8988T (cell line): ENCODE measurements around the gene UBE2F.

ENCODE experiments used
- DNase-seq: peaks from one replicate; pipeline ENCODE4 v3.0.0; 2011

Gene UBE2F

DNA sequence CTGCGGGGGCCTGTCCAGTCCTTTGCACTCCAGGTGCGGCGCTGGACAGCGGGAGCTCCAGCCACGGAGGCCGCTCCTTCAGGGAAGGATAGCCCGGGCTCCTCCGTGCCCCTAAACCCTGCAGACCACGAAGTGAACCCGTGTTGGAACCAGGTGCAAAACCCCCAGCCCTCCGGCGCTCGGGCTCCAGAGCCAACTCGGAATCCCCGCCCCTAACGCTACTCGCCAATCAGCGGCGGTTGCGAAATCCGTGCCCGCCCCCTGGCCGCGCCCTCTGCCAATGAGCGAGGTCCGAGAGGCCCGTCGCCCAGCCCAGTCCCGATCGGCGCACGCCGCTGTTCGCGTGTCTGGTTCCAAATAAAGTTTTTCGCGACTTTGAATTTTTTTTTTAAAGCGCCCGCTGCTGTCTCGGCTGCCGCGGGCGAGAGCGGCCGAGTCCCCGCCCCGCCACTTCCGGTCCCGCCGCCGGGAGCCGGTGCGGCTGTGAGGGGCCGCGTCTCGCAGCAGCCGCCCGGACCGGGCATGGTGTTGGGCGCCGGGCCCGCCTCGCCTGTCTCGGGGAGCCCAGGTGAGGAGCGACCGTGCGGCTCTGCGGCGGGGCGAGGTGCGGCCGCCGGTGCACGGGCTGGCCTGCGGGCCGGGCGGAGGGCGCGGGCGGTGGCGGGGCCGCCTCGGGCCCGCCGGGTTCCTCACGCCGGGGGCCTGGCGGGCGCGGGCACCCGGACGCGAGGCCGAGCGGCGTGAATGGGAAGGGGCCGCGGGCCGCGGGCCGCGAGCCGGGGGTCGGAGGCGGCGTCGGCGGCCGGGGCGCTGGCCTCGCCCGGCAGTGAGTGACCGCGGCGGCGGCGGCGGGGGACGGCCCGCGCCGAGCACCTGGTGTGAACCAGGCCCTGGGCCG lies at the start of gene UBE2F:
Gene UBE2F, plus strand, starts transcription at position 450 of the 898 bp plus-strand sequence. CDS start 6,094 bp downstream, outside the sequence.
- peak; percentile 99 for DNase-seq

GRCh38 chr2:237917696-237918374 lies 49.0 kb upstream of the UBE2F start:
- DNase-seq, result no peak

DNA sequence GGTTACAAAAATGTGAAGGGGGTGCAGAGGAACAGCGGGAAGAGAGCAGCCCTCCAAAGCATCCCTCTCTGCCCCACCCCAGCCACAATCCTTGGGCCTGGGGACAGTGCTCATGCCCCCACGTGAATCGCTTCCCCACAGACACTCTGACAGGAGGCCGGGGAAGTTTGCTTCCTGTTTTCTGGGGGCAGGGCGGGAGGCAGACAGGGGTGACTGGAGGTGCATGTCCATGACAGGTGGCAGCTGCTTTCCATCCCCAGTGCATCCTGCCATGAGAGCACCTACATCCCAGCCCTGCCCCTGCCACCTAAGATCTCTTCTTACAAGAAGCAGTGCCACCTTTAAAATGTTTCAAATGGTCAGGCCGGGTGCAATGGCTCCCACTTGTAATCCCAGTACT lies 47.2 kb upstream of the UBE2F start:
- no peak for DNase-seq

DNA sequence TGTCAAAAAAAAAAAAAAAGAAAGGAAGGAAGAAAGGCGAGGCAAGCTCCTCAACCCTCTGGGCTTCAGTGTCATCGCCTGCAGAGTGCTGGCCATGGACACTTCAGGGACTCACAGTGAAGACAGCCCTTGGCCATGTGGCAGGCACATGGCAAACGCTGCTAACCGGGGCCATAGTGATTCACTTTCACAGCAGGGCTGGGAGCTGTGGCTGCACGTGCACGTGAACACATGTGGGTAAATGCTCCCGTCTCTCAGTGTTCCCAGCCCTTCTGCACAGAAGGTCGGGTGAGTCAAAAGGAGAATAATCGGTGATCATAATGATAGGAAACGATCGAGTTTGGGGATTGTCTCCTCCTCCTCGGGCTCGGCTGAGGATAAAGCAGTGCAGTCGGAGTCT lies 46.1 kb upstream of the UBE2F start:
- no peak for DNase-seq

DNA sequence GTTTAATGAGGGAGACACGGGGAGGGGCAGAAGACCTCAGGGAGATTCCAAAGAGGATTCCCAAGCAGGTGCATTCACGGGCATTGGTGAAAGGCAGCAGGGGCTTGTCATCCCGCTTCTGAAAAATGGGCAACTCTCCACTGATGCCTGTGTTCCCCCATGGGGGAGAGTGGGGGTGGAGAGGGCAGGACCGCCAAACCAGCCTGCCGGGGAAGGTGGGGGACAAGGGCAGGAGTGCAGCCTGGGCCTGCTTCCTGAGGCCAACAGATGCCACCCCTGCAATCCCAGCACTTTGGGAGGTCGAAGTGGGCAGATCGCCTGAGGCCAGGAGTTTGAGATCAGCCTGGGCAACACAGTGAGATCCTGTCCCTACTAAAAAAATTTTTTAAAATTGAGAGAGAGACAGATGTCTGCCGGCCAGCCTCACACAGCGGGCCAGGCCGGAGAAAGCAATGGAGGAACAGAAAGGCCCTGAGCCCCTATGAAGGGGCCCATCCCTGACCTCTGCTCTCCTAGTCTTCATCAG lies 44.8 kb upstream of the UBE2F start:
- no peak for DNase-seq

DNA sequence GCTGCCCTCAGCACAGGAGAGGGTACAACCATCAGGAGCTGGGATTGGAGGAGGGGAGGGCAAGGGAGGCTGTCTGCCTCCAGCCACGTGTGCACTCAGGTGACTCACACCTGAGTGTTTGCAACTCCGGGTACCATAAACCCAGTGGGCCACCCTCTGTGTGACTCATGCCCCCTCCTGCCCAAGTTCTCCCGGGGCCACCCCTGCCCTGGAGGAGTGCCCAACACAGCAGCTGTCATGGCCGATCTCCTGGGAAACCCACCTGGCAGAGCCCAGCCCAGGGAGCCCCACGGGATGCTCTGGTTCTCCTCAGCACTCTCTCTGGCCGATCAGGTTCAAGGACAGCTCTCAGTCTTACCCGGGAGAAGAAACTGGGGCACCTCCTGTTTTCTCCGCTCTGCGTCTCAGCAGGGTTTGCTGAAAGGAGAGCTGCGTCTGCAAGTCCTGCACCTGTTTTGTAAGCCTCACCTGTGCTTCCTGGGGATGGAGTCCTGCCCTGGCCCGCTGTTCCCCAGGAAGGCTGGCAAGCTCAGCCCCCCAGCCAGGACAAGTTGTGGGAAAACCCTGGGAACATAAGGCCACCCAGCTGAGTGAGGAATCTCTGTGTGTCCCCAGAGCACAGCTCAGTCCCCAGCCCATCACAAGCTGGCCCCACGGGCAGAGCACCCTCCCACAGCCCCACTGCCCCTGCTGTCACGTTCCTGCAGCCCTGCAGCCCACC lies 44.0 kb upstream of the UBE2F start:
- no peak for DNase-seq

DNA sequence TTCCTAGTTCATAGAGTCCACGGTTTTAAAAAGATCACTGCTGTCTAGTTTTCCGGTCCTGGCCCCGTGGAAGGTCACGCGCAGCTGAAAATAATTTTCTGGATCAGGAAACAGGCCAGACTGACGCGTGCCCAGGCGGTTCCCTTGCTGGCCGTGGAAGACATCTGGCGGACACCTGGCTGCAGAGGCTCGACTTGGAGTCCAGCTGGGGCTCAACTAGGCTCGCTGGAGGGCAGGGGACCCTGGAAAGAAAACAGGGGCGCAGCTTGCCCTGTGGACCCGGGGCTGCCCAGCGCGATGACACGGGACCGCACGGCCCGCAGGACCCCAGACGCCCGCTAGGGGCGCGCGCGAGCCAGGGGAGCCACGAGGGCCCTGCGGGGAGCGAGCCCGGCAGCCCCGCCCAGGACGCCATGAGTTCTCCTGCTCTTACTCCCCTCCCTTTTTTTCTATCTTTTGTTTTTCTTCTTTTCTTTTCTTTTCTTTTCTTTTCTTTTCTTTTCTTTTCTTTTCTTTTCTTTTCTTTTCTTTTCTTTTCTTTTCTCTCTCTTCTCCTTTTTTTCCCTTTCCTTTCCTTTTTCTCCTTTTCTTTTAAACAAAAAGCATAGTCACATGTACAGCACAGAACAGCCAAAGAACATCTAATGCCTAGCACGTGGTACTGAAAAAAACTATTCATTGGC lies 43.2 kb upstream of the UBE2F start:
- DNase-seq, result peak; percentile 97

DNA sequence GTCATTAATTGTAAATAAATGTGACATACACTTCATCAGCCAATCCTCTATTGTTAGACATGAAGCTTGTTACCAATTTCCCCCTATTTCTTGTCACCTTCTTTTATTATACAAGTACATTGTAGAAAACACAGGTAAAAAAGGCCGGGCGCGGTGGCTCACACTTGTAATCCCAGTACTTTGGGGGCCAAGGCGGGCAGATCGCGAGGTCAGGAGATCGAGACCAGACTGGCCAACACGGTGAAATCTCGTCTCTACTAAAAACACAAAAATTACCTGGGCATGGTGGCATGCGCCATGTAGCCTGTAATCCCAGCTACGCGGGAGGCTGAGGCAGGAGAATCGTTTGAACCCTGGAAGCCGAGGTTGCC lies 42.7 kb upstream of the UBE2F start:
- no peak for DNase-seq

- DNase-seq, result no peak
Measured at GRCh38 chr2:237927135-237927534, 39.7 kb upstream of the UBE2F start.

DNA sequence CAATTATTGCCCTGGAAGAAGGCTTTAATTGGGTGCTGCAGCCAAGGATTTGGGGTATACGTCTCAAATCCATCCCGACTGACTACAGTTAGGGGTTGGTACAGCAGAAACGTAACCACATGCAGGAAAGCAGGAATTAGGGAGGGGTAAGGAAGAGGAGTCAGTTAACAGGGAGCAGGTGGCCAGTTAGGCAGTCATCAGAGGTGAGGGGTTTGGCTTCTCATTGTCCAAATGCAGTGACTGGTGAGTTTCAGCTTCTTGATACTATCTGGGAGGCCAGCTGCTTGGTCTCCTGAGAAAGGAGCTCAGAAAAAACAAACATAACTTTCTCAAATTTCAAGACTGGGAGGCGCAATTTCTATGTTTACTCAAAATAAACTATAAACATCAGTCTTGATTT lies 38.8 kb upstream of the UBE2F start:
- no peak for DNase-seq

- no peak for DNase-seq
Measured at GRCh38 chr2:237929979-237930378, 36.8 kb upstream of the UBE2F start.

GRCh38 chr2:237931205-237931721 lies 35.6 kb upstream of the UBE2F start:
- DNase-seq, result no peak

- no peak for DNase-seq
Measured at GRCh38 chr2:237932731-237933131, 34.1 kb upstream of the UBE2F start.

GRCh38 chr2:237934186-237934585 lies 32.6 kb upstream of the UBE2F start:
- DNase-seq, result no peak

DNA sequence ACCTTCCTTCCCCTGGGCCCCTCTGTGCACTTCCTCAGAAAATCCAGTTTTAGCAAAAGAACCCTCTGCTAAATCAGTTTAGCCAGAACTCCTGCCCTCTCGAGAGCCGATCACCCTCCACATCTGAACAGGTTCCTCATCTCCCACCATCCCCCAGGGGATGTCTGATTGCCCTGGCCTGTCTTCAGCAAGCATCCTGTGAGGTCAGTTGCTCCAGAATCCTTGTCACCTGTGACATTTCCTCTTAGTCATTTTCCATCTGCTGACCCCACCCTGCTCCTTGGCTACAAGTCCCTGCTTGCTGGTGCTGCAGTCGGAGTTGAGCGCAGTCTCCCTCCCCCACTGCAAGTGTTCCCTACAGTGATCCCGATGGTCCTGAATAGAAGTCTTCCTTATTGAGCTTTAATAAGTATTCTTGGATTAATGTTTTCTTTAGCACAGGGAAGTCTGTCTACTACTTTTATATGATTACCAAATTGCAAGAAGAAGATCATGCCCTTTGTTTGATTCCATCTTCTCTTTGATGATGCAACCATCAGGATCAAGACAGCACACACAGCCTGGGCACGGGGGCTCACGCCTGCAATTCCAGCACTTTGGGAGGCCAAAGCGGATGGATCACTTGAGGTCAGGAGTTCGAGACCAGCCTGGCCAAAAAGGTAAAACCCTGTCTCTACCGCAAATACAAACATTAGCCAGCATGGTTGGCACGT lies 30.9 kb upstream of the UBE2F start:
- peak; percentile 47 for DNase-seq

GRCh38 chr2:237939251-237939650 lies 27.6 kb upstream of the UBE2F start:
- no peak for DNase-seq

GRCh38 chr2:237940828-237941227 lies 26.0 kb upstream of the UBE2F start:
- no peak for DNase-seq

DNA sequence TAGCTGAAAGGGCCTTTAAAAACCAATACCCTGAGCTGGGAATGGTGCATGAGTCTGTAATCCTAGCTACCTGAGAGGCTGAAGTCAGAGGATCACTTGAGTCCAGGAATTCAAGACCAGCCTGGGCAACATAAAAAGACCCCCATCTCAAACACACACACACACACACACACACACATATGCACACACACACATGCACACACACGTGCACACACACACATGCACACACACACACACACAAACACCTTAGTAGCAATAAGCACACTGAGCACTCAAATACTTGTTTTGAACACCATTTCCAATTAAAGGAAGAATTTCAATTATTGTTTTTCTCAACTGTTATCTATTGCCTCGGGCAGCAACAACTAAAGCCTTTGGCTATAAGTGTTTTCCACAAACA lies 25.6 kb upstream of the UBE2F start:
- DNase-seq, result no peak

- DNase-seq, result no peak
Measured at GRCh38 chr2:237942513-237942899, 24.3 kb upstream of the UBE2F start.

- no peak for DNase-seq
Measured at GRCh38 chr2:237943395-237944094, 23.3 kb upstream of the UBE2F start.

DNA sequence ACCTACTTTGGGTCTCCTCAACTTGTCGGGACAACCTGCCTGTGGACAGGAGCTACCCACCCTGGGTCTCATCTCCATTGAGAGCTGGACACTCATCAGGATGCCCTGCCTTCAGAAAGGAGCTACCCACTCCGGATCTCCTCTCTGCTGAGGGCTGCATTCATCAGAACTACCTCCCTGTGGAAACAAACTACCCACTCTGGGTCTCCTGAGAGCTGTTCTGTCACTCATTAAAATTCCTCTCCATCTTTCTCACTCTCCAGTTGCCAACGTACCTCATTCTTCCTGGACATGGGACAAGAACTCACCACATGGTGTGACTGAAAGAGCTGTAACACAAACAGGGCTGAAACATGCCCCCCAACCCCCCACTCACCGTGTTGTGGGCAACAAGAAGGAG lies 22.5 kb upstream of the UBE2F start:
- DNase-seq, result no peak
